Mesodermal cell (in vitro differentiated cells): ENCODE results near the gene PRR23E.

ENCODE experiments used
- H3K27ac ChIP-seq: 2 replicates; pipeline ENCODE4 v1.7.0; 2013; ENCODE audit warnings: mild to moderate bottlenecking, low read depth, low read length, moderate library complexity; ENCODE audit not compliant: severe bottlenecking
- H3K36me3 ChIP-seq: 2 replicates; pipeline ENCODE4 v1.7.1; 2013; ENCODE audit warnings: mild to moderate bottlenecking, low read length, moderate library complexity; ENCODE audit not compliant: control insufficient read depth, insufficient read depth
- H3K4me1 ChIP-seq: one replicate; pipeline ENCODE4 v1.7.1; 2013; ENCODE audit warnings: mild to moderate bottlenecking, low read length; ENCODE audit not compliant: insufficient read depth, control insufficient read depth, poor library complexity, severe bottlenecking
- H3K4me3 ChIP-seq: 2 replicates; pipeline ENCODE4 v1.7.0; 2013; ENCODE audit warnings: low read length, control low read depth, mild to moderate bottlenecking; ENCODE audit not compliant: insufficient read depth, poor library complexity, severe bottlenecking; ENCODE audit errors: extremely low read depth
- H3K9me3 ChIP-seq: 2 replicates; pipeline ENCODE4 v1.7.1; 2013; ENCODE audit warnings: mild to moderate bottlenecking, low read length, moderate library complexity; ENCODE audit not compliant: control insufficient read depth
- WGBS, 2 experiments: methylation state at CpG; one replicate each; pipeline ENCODE4 v1.1.5; 2013; ENCODE audit warnings: missing lambda C conversion rate in 2 of 2; ENCODE audit not compliant: insufficient coverage in 2 of 2; 5-methylcytosine and 5-hydroxymethylcytosine counted together

Gene PRR23E

DNA sequence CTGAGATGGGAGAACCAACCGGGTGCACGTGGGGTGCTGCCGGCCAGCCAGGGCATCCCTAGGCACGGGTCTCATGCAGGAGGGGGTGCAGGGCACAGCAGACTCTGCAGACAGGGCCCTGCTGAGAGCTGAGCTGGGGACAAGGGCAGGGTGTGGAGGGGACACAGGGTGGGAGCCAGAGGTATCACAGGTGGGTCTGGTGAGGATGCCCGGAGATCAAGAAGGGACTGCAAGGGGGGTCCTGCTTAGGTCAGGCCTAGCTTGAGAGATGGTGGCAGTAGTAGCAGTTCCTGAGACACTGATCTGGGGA is 39.5 kb upstream of the PRR23E start:
- H3K4me3 ChIP-seq = no peak overlapping the region
- H3K4me1 ChIP-seq = no peaks in the 10 kb centered on the region
- H3K27ac ChIP-seq = no peak overlapping the region
- H3K36me3 ChIP-seq = no peaks in the 10 kb centered on the region
- 92 to 100% methylated on average over 1 to 5 of the region's 5 CpGs for WGBS, 2 experiments
- H3K9me3 ChIP-seq = peaks cover 3% of the 10 kb centered on the region

DNA sequence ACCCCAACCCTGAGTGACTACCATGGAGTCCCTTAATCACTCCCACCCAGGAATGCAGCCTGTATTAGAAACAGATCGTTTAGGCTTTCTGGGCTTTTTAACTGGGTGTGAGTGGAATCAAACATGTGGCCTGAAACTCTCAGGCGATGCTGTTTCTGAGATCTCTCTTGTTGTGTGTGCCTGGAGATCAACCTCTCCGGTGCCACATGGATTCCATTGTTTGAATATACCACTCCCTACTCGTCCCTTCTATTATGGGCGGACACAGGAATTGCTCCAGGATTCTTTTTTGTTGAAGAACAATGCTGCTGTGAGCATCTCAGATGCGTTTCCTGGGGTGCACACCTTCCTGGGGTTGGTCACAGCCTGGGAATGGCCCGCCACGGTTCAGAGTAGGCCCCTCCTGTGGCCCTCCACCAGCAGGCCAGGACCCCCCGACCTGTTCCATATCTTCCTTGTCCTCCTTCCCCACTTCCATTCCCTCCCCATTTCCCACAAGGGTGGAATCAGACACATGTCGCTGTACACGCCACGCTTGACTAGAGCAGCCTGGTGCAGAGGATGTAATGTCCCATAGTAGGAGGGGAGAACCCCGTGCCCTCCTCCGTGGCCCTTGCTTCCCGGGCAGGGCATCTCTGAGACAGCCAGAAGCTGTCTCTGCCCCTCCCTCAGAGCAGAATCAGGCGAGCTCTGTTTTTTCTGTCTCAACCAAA is 36.4 kb upstream of the PRR23E start:
- no peaks in the 10 kb centered on the region for H3K4me1 ChIP-seq
- H3K4me3 ChIP-seq = no peak overlapping the region
- peaks cover 3% of the 10 kb centered on the region for H3K9me3 ChIP-seq
- no peaks in the 10 kb centered on the region for H3K36me3 ChIP-seq
- WGBS, 2 experiments = 88% methylated on average over 12 to 14 of the region's 16 CpGs
- H3K27ac ChIP-seq = no peak overlapping the region

DNA sequence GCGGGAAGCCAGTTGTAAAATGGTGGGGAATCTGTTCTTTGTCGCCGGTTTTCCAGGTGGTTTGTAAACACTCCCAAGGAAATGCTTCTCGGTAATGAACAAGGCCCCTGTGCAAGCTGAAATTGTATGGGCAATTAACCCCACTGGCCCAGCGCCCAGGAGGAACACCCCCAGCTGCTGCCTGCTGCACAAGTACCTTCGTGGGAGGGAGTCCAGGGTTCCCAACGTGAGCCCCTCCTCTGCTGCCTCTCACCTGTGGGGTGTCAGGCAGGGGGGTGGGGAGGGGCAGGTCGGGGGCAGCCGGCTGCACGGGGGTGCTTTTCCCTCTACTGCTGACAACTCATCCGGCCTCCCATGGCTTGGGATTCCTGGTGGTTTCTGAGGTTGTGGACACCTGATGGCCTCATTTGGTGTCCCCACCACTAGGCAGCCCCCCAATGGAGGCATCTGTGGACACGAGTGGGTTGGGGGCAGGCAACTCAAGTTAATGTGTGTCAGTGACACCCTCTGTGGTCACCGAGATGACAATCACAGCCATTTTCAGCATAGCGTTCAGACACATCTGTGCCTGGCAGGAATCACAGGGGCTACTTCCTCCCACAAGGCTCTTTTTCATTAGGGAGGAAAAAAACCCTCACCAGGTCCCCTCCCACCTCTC is 35.6 kb upstream of the PRR23E start:
- H3K4me3 ChIP-seq = no peak overlapping the region
- H3K9me3 ChIP-seq = peaks cover 3% of the 10 kb centered on the region
- H3K36me3 ChIP-seq = no peaks in the 10 kb centered on the region
- H3K27ac ChIP-seq = no peak overlapping the region
- H3K4me1 ChIP-seq = no peaks in the 10 kb centered on the region
- WGBS, 2 experiments = 68 to 71% methylated on average over 8 of the region's 14 CpGs

DNA sequence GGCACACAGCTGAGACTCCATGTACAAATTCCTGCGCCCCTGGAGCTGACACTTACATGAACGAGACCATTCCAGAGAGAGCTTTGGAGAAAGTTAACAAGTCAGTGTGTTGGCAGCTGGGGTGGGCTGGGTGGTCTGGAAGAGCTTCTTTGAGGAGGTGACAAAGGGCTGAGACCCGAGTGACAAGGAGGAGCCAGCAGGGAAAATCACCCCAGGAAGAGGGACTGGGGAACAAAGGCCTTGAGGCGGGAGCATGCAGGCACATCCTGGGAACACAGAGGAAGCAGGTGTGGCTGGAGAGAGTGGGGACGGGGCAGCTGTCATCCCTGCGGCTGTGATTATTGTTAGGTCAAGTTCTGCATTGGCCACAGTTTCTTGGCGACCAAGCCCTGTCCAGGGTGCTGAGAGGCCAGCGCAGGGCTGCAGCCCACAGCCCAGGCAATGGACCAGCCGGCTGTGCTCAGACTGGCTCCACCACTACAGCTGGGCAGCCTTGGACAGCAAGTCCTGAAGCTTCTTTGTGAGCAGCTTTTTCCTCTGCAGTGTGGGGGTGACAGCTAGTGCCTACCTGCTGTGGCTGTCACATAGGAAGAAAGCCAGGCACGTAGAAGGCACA is 34.2 kb upstream of the PRR23E start:
- Histone ChIP-seq H3K4me3 (no peak overlapping the region), H3K36me3 (no peaks in the 10 kb centered on the region), H3K4me1 (no peaks in the 10 kb centered on the region), H3K9me3 (peaks cover 3% of the 10 kb centered on the region), H3K27ac (peak overlapping the region; percentile 23)
- WGBS, 2 experiments = 33 to 36% methylated on average over 9 to 10 of the region's 10 CpGs

DNA sequence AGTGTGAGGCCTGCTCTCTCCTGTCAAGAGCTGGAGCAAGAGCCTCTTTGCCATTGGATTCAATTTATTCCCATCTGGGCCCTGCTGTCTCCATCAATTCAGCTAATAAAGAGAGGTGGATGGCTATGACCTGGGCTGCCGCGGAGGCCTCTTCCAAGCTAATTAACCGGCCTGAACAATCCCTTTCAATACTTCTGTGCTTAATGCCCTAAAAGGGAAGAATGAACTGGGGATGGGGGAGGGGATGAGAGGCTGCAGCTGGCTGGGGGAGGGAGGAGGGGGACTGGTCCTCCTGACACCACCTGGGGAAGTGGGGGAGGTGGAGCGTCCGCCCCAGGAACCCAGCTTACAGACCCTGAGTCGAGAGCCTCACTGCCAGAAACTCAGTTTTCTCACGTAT is 33.4 kb upstream of the PRR23E start:
- H3K27ac ChIP-seq = no peak overlapping the region
- 28 to 30% methylated on average over 4 to 7 of the region's 7 CpGs for WGBS, 2 experiments
- H3K9me3 ChIP-seq = peaks cover 3% of the 10 kb centered on the region
- no peak overlapping the region for H3K4me3 ChIP-seq
- no peaks in the 10 kb centered on the region for H3K4me1 ChIP-seq
- no peaks in the 10 kb centered on the region for H3K36me3 ChIP-seq

DNA sequence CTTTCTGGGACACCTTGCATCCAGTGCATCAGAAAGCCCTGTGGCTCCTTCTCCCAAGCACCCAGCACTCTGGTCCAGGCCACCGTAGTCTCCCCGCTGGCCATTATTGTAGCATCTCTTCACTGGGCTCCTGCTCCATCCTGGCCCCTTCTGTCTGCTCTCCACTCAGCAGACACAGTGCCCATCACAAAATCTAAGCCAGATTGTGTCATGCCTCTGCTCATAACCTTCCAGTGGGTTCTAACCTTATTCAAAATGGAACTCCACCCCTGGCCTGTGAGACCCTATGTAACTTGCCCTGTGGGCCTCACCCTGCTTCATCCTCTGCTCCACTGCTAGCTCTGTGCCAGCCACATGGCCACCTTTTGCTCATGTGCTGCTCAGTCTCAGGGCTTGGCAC is 31.7 kb upstream of the PRR23E start:
- Histone ChIP-seq H3K27ac (no peak overlapping the region), H3K36me3 (no peaks in the 10 kb centered on the region), H3K4me1 (no peaks in the 10 kb centered on the region), H3K9me3 (no peaks in the 10 kb centered on the region), H3K4me3 (no peak overlapping the region)
- 78 to 89% methylated on average over 2 of the region's 2 CpGs for WGBS, 2 experiments

DNA sequence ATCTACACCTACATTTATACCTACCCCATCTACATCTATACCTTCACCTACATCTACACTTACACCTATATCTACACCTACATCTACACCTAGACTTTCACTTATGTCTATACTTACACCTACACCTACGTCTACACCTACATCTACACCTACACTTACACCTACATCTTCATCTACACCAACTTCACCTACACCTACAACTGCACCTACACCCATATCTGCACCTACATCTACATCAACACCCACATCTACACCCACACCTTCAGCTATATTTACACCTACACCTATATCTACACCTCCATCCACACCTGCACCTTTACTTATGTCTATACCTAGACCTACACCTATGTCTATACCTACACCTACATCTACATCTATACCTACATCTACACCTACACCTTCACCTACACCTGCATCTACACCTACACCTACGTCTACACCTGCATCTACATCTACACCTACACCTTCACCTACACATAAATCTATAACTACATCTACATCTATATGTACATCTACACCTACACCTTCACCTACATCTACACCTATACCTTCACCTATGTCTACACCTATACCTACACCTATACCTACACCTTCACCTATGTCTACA is 30.9 kb upstream of the PRR23E start:
- H3K9me3 ChIP-seq = no peaks in the 10 kb centered on the region
- H3K27ac ChIP-seq = no peak overlapping the region
- no peaks in the 10 kb centered on the region for H3K36me3 ChIP-seq
- H3K4me1 ChIP-seq = no peaks in the 10 kb centered on the region
- WGBS, 2 experiments = 80 to 94% methylated on average over 2 of the region's 2 CpGs
- H3K4me3 ChIP-seq = no peak overlapping the region

DNA sequence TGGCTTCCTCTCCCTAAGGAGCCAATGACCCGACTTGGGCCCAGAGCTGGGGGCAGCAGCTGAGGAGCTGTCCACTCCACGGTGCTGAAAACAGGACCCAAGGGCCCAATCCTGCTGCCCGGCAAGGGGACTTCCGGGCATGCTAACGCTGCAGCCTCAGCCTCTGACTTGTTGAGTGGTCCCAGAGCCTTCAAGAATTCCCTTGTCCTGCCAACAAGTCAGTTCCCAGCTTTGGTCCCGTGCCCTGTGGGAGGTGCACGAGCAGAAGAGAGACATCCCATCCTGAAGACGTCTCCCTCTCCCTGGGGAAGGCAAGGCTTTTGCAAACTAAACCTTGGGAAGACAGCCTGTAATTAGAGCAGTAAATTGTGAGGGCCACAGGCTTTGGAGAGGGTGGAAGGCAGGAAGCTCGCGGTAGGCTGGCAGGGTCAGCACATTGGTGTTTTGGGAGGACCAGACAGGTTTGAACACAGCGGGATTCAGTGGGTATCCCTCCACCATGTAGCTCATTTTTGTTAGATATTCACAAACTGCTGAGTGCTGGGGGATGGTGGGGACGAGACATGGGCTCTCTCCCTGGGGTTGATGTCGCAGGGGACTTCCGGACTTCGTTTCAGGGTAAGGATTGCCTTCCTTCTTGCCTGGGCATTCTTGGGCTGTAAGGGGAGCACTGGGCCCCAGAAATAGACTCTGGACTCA is 29.8 kb upstream of the PRR23E start:
- Histone ChIP-seq H3K4me1 (no peaks in the 10 kb centered on the region), H3K27ac (no peak overlapping the region), H3K4me3 (no peak overlapping the region), H3K36me3 (no peaks in the 10 kb centered on the region), H3K9me3 (no peaks in the 10 kb centered on the region)
- 56 to 57% methylated on average over 13 to 14 of the region's 15 CpGs for WGBS, 2 experiments

DNA sequence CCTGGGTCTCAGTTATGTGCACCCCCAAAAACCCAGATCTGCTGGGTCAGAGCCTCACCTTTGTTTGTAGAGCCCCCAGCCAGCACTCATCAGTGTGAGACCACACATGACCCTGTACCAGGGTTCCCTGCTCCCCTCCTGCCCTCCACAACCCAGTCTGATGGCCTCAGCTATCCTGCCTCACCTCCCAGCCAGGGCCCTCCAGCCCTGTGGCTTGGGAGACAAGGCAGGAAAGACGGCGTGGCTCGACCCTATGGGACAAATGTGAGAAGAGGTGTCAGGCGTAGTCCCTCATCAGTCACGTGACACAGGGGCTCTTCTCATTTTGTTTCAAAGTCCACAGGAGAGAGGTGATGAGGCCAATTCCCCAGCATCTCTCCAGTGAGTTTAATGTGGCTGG is 28.3 kb upstream of the PRR23E start:
- Histone ChIP-seq H3K4me3 (no peak overlapping the region), H3K27ac (no peak overlapping the region), H3K4me1 (no peaks in the 10 kb centered on the region), H3K36me3 (no peaks in the 10 kb centered on the region), H3K9me3 (no peaks in the 10 kb centered on the region)
- 75 to 84% methylated on average over 5 of the region's 5 CpGs for WGBS, 2 experiments

DNA sequence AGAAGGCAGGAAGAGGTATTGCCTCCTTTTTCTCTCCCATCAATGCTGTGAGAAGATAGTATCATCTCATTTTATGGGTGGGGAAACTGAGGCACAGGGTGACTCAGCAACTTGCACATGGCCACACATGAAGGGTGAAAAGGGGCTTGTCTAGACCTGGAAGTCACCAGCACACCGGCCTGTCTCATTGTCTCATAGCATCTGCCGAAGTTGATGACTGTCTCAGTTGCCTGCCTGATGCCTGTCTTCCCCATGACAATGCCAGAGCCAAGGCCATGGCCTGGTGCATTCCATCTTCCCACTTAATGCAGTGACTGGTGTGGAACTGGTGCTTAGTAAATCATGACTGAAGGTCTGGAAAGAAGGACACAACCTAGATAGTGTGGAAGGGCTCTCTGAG is 27.9 kb upstream of the PRR23E start:
- H3K9me3 ChIP-seq = no peaks in the 10 kb centered on the region
- no peak overlapping the region for H3K4me3 ChIP-seq
- WGBS, 2 experiments = 75% methylated on average over 2 of the region's 2 CpGs; no CpG with 5 or more reads in 1 of the 2 experiments
- H3K36me3 ChIP-seq = no peaks in the 10 kb centered on the region
- H3K27ac ChIP-seq = no peak overlapping the region
- H3K4me1 ChIP-seq = no peaks in the 10 kb centered on the region
